H1 (cell line): ENCODE results near the gene WFIKKN1.

ENCODE experiments used
- CREB1 ChIP-seq: IDR thresholded peaks from 2 replicates; pipeline ENCODE4 v1.6.1; 2012; ENCODE audit warnings: inconsistent platforms
- EZH2 ChIP-seq: fragments of 200-600 bp; sonication (generic); IDR thresholded peaks from 2 replicates; pipeline ENCODE4 v1.7.1; 2012; ENCODE audit warnings: low read depth, mild to moderate bottlenecking, moderate library complexity, low read length, inconsistent platforms; ENCODE audit not compliant: severe bottlenecking
- FOSL1 ChIP-seq: IDR thresholded peaks from 2 replicates; pipeline ENCODE4 v1.6.1; 2011; ENCODE audit warnings: mild to moderate bottlenecking, low read depth, low read length, moderate library complexity; ENCODE audit not compliant: insufficient read depth
- POLR2AphosphoS5 ChIP-seq: IDR thresholded peaks from 2 replicates; pipeline ENCODE4 v1.6.1; 2011; ENCODE audit warnings: low read depth, low read length
- RNF2 ChIP-seq: fragments of 200-900, 300-1000 bp; sonication (generic); IDR thresholded peaks from 2 replicates; pipeline ENCODE4 v1.7.1; 2016; ENCODE audit warnings: borderline replicate concordance, low read depth, mild to moderate bottlenecking, antibody characterized with exemption, low read length; ENCODE audit not compliant: poor library complexity, severe bottlenecking; ENCODE audit errors: missing control alignments
- RXRA ChIP-seq: IDR thresholded peaks from 2 replicates; pipeline ENCODE4 v1.6.1; 2011; ENCODE audit warnings: low read depth, mild to moderate bottlenecking, low read length, moderate library complexity; ENCODE audit not compliant: insufficient read depth
- SUZ12 ChIP-seq: fragments of 200-600 bp; sonication (generic); IDR thresholded peaks from 2 replicates; pipeline ENCODE4 v1.6.1; 2012; ENCODE audit warnings: mild to moderate bottlenecking, inconsistent platforms, low read length, moderate library complexity, mixed read lengths
- TF ChIP-seq, protein P1 (sequence below), 3 experiments: IDR thresholded peaks; 1 replicate in 2 of 3; 2 replicates in 1 of 3; pipeline versions ENCODE4 v1.5.1 to v1.6.1; 2011; ENCODE audit warnings: low read length in 3 of 3, mild to moderate bottlenecking in 3 of 3, inconsistent platforms in 2 of 3, low read depth in 1 of 3, moderate library complexity in 1 of 3; ENCODE audit not compliant: insufficient read depth in 1 of 3; ENCODE audit errors: control extremely low read depth in 1 of 3
- TF ChIP-seq, protein P2 (sequence below): IDR thresholded peaks from 2 replicates; pipeline ENCODE4 v1.6.1; 2012; ENCODE audit warnings: inconsistent platforms

GRCh38 chr16:591231-591630, 39.6 kb upstream of the WFIKKN1 start:
- TF ChIP-seq, protein P1, sequence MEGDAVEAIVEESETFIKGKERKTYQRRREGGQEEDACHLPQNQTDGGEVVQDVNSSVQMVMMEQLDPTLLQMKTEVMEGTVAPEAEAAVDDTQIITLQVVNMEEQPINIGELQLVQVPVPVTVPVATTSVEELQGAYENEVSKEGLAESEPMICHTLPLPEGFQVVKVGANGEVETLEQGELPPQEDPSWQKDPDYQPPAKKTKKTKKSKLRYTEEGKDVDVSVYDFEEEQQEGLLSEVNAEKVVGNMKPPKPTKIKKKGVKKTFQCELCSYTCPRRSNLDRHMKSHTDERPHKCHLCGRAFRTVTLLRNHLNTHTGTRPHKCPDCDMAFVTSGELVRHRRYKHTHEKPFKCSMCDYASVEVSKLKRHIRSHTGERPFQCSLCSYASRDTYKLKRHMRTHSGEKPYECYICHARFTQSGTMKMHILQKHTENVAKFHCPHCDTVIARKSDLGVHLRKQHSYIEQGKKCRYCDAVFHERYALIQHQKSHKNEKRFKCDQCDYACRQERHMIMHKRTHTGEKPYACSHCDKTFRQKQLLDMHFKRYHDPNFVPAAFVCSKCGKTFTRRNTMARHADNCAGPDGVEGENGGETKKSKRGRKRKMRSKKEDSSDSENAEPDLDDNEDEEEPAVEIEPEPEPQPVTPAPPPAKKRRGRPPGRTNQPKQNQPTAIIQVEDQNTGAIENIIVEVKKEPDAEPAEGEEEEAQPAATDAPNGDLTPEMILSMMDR (IDR thresholded peaks at IDR 0.05; ENCODE audit: control extremely low read depth in 1 of 3, insufficient read depth in 1 of 3, low read depth in 1 of 3, low read length in 3 of 3) = no peak
- TF ChIP-seq CREB1 = no peak
- no peak for TF ChIP-seq FOSL1
- TF ChIP-seq, protein P2, sequence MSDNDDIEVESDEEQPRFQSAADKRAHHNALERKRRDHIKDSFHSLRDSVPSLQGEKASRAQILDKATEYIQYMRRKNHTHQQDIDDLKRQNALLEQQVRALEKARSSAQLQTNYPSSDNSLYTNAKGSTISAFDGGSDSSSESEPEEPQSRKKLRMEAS = no peak
- no peak for TF ChIP-seq RNF2
- no peak for TF ChIP-seq RXRA
- no peak for TF ChIP-seq SUZ12
- TF ChIP-seq POLR2AphosphoS5 = no peak
- TF ChIP-seq EZH2 = no peak
